Cerebellar nuclear complex (tissue), 1 donor: Measurements from ENCODE around the gene NEU1.
A peak's percentile ranks its signal among the peaks of the same experiment; 100 is the strongest.
"Not testable (repeated sequence)": the region's sequence is repeated elsewhere in the genome, so short reads cannot be mapped to it uniquely, and the experiment has no call there.

ENCODE experiments used
- DNase-seq, 2 experiments: peaks; one replicate each; lab custom pipeline; 2025; lab: John Stamatoyannopoulos, UW

Gene NEU1

DNA sequence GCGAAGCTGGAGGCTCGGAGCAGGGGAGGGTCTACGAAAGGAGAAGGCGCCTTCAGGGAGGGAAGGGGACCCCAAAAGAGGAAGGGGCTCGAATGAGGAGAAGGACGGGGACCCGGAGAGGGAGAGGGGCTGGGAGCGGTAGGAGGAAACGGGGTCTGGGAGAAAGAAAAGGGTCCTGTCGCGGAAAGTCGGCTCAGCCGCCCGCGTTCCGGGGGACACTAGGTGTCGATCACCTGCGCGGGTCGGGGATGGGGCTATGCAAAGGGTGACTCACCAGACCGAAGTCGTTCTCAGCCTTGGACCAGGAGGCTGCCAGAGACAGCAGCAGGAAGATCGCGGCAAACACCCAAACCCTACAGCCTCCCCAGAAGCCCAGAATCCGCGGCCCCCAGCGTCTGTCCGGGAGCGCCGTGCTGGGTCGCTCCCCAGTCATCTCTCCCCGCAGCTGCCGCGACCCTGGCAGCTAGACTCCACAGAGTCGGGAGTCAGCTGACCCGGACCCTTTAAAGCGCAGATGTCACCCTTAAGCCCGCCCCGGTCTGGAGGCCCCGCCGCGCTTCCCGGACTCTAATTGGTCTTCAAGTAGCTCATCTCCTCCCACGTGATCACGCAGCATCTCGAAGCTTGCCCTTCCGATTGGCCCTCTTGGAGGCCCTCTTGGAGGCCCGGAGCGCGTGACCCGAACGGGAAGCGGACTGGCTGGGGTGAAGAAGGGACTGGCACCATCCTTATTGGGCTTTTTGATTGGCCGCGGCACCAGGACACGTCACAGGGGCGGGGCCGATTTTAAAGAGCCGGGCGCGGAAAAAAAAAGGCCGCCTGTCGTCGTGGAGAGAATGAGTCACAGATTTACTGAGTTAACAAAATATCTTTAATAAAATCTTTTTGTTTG lies at the start of gene NEU1:
NEU1 (minus strand) TSS at position 478 of the 892 bp plus-strand sequence; CDS start at position 433, 45 bp downstream.
- peak; percentile 100 for DNase-seq

DNA sequence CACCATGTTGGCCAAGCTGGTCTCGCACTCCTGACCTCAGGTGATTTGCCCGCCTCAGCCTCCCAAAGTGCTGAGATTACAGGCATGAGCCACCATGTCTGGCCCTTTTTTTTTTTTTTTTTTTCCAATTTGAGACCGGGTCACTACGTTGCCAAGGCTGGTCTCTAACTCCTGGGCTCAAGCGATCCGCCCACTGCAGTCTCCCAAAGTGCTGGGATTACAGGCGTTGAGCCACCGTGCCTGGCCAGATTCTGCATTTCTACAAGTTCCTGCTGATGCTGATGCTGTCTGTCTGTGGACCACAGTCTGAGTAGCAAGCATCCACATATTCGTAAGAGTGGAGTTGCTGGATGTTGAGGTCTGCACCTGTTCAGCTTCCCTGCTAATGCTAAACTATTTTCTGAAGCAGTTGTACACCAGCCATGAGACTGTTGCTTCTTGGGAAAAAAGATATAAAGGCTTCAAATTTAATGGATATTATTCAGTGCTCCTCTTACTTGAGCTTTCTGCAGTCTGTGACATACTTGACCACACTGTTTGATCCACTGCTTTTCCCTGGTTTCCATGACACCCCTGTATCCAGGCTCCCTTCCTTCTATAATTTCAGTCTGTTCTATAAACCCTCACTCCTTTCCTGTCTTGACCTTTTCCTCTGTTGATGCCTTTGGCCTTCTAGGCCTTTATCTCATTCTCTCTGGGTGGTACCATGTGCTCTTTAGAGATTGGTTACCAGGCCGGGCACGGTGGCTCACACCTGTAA lies 49.4 kb upstream of the NEU1 start:
- DNase-seq = no peak

- DNase-seq = not testable (repeated sequence)
Measured at GRCh38 chr6:31909298-31909697, 46.7 kb upstream of the NEU1 start.

DNA sequence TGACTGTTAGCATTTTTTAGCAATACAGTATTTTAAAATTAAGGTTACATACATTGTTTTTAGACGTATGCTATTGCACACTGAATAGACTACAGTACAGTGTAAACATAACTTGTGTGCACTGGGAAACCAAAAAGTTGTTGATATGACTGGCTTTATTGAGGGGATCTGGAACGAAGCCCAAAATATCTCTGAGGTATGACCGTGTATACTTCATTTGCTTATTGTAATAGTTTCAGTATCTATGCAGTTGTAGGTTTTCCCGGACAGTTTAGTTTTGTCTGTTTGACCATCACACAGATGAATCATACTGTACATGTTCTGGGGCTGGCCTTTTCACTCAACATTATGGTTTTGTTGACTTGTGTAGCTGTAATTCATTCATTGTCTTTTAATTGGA lies 46.2 kb upstream of the NEU1 start:
- DNase-seq = no peak

- not testable (repeated sequence) for DNase-seq
Measured at GRCh38 chr6:31908255-31908654, 45.6 kb upstream of the NEU1 start.

DNA sequence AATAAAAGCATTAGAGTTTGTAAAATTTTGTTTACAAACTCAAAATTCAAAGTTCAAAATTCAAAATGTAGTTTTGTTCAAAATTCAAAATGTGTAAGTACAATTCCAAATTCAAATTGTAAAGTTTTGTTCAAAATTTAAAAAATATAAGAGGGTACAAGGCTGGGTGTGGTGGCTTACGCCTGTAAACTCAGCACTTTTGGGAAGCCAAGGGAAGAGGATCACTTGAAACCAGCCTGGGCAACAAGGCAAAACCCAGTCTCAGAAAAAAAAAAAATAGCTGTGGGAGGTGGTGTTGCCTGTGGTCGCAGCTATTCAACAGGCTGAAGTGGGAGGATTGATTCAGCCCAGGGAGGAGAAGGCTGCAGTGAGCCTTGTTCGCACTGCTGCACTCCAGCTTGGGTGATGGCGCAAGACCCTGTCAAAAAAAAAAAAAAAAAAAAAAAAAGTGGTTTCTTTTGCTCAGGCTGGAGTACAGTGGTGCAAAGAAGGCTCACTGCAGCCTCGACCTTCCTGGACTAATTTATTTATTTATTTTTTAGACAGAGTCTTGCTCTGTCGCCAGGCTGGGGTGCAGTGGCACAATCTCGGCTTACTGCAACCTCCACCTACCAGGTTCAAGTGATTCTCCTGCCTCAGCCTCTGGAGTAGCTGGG lies 44.7 kb upstream of the NEU1 start:
- no peak for DNase-seq

DNA sequence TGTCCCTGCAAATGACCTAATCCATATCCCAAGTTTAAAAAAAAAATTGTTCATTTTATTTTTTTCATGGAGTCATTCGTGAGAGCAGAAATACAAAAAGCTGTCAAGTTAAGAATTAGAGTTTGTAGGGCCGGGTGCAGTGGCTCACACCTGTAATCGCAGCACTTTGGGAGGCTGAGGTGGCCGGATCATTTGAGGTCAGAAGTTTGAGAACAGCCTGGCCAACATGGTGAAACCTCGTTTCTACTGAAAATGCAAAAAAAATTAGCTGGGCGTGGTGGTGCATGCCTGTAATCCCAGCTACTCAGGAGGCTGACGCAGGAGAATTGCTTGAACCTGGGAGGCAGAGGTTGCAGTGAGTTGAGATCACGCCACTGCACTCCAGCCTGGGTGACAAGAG lies 44.1 kb upstream of the NEU1 start:
- not testable (repeated sequence) for DNase-seq

DNA sequence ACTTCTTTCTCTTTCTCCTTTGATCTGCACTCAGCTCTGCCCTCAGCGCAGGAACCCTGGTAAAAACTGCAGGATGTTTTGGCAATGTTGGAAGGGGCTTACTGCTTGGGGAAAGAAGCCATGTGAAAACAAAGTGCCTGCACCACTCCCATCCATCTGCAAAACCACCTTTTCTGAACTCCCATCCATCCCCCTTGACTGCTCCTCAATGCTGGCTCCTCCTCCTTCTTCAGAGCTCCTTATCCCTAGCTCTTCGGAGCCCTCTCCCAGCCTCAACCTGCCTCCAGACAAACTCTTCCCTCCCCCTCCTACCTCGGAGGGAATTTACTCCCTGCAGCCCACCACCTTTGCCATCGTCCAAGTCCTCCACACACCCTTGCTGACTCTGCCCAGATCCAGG lies 43.5 kb upstream of the NEU1 start:
- DNase-seq = no peak

GRCh38 chr6:31905041-31905440 lies 42.4 kb upstream of the NEU1 start:
- no peak for DNase-seq

DNA sequence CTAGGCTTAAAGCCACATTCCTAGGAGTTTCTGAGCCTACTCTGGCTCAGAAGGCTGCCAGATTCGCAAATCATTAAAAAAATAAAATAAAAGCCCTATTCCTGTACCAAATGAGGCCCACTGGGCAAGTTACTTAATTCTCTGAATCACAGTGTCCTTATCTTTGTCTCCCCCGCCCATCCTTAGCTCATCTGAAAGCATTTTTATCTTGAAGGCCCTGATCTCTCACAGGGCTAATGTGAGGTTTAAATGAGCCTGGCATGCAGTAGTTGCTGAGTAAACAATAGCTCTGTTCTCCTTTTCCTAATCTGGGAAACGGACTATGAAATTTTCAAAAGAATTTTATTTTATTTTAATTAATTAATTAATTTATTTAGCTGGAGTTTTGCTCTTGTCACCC lies 41.3 kb upstream of the NEU1 start:
- DNase-seq = no peak

- peak; percentile 79 to 84 for DNase-seq
Measured at GRCh38 chr6:31901953-31902643, 39.5 kb upstream of the NEU1 start, which contains the start of gene ZBTB12. TSS of gene ZBTB12 (minus strand) at chr6:31902086. CDS start at chr6:31901305, 781 bp downstream.

DNA sequence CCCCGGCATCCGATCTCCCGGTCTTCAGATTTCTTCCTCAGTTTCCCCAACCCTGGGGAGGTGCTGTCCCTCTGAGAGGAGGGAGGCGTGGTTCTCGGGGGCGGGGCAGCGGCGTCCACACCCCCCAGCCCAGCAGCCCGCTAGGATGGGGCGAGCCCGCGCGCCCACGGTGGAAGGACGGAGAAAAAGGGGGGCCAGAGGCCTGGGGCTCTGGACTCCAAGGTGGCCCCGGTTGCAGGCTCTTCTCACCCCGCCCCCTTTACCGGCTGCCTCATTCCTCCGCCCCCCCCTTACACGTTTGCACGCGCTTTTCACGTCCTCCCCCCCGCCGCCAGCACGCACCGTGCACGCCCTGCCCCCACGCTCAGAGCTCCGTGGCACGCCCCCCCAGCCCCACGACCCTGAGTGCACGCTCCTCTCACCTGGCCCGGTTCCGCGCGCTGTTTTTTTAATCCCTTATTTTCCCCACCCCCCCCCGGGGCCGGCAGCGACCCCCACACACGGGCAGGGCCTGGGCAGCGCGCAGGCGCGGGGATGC lies 38.9 kb upstream of the NEU1 start:
- DNase-seq = no peak

DNA sequence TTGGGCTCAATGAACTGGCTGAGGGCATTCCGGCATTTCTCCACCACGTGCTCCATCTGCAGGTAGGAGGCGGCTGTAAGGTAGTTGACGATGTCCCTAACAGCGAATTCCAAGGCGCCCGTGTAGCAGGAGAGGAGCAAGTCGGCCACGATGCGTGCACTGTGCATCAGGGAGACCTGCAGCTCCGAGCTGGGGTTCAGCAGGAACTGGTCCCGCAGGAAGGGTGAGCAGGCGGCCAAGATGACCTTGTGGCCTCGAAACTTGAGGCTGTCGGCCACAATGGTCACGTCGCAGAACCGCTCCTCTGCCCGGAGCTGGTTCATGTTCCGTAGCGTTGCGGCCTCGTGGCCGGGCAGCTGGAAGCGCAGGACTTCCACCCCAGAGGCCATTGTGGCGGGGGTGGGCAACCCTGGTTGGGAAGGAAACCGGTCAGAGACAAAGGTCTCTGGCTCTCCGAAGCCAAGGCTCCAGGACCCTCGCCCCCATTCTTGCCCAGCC lies 38.3 kb upstream of the NEU1 start:
- no peak for DNase-seq

- no peak for DNase-seq
Measured at GRCh38 chr6:31899882-31900722, 37.5 kb upstream of the NEU1 start.

- no peak for DNase-seq
Measured at GRCh38 chr6:31899215-31899614, 36.6 kb upstream of the NEU1 start.

DNA sequence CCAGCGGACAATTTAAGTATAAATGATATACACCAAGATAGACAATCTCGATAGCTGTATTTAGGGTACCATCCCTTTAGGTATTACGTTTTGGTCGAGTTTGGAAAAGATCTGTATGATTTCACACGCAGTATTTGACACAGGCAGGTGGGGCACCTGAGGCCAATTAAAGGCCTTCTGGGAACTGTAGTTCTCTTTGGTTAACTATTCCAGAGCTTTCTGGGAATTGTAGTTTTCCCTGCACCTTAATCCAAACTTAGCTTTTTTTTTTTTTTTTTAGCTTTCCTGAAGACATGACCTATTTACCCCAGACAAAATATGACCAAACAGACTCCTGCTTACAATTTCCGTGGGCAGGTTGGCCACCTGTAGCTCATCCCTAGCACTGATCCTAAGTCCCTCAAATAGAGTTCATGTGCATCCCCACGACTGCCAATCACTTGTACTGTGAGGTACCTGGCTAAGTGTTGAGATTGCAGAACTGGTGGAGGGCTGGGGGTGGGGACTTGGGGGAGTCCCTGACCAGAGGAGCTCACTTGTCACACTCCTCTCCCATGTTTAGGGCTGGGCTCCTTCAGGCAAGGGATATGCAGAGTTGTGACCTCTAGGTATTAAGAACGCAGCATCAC lies 35.9 kb upstream of the NEU1 start:
- DNase-seq = peak in 1 of 2 experiments; percentile 80

- DNase-seq = peak in 1 of 2 experiments; percentile 64
Measured at GRCh38 chr6:31897612-31898382, 35.2 kb upstream of the NEU1 start, which contains the start of gene EHMT2. TSS of gene EHMT2 (minus strand) at chr6:31897698. CDS start at chr6:31897677, 21 bp downstream.

DNA sequence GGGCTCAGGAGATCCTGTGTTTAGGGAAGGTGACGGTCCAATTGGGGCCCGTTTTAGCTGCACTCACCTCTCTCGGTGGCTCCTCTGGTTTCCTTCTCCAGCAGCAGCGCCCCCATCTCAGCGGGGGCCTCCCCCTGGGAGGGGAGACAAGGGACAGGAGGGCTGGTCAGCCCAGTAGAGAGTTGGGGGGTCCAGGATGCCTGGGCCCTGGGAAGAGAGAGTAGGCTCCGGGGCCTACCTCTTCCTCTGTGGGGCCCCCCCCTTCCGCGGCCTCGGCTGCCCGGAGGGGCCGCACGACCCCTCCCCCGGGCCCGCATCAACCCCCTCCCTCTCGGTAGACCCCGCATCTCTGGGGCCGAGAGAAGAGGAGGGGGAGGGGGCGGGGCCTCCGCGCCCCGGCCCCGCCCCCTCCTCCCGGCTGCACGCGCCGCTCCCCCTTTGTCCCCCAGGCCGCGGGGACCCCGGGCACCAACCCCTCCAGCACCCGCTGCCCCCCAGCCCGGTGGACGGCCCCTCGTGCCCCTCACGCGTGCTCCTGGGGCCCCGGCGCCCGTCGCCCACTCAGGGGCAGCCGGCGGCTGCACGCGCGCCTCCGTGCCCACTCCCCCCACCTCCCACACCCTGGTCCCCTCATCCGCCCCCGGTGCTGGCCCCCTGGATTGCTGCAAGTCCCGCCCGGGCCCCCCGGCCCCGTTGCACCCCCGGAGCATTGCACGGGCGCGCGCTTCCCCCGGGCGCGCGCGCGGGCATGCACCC lies 34.4 kb upstream of the NEU1 start:
- DNase-seq = no peak
